Measurements from ENCODE around the gene CELF2.

- TF ChIP-seq CTCF (IDR thresholded peaks at IDR 0.05 in 4 of 5, conservative IDR thresholded peaks at IDR 0.05 in 1 of 5) (no peak), POLR2A (IDR thresholded peaks at IDR 0.05) (no peak)
Observed at GRCh38 chr10:11166550-11166949, 148.9 kb downstream of the CELF2 start.
